OCI-LY3 (cell line): ENCODE measurements around the gene SIVA1.

Experiments
- H2AFZ ChIP-seq: fragments of 200-600, 300-600 bp; shearing (Covaris generic); 2 replicates; pipeline ENCODE4 v1.6.0; 2014; ENCODE audit warnings: antibody characterized with exemption, low read depth, low read length
- H3K27ac ChIP-seq: fragments of 200-600, 300-600 bp; sonication (generic); 2 replicates; pipeline ENCODE4 v1.5.1; 2014; ENCODE audit warnings: mild to moderate bottlenecking, low read length, moderate library complexity, mixed read lengths
- H3K27me3 ChIP-seq: fragments of 200-600, 300-600 bp; sonication (generic); 2 replicates; pipeline ENCODE4 v1.6.1; 2014; ENCODE audit warnings: low read depth, low read length, mixed read lengths
- H3K36me3 ChIP-seq: fragments of 200-600, 300-600 bp; sonication (generic); replicated peaks from 2 replicates; pipeline ENCODE3; 2014; ENCODE audit warnings: low read depth, low read length, mixed read lengths
- H3K4me1 ChIP-seq: fragments of 300-600, 200-600 bp; sonication (generic); 2 replicates; pipeline ENCODE4 v1.6.1; 2014; ENCODE audit warnings: low read length, mixed read lengths
- H3K4me2 ChIP-seq: fragments of 200-600, 300-600 bp; sonication (generic); 2 replicates; pipeline ENCODE4 v1.6.1; 2014; ENCODE audit warnings: low read length, mixed read lengths
- H3K4me3 ChIP-seq: fragments of 300-600, 200-600 bp; sonication (generic); 2 replicates; pipeline ENCODE4 v1.5.1; 2014; ENCODE audit warnings: antibody characterized with exemption, mild to moderate bottlenecking, low read length, moderate library complexity
- H3K79me2 ChIP-seq: fragments of 300-600, 200-600 bp; shearing (Covaris generic); 2 replicates; pipeline ENCODE4 v1.6.1; 2014; ENCODE audit warnings: mild to moderate bottlenecking, low read length, mixed read lengths
- H3K9ac ChIP-seq: fragments of 300-600, 200-600 bp; shearing (Covaris generic); 2 replicates; pipeline ENCODE4 v1.6.0; 2014; ENCODE audit warnings: mild to moderate bottlenecking, low read length, moderate library complexity
- H3K9me3 ChIP-seq: fragments of 200-600, 300-600 bp; shearing (Covaris generic); 2 replicates; pipeline ENCODE4 v1.6.1; 2014; ENCODE audit warnings: low read length, mixed read lengths; ENCODE audit not compliant: insufficient read depth
- H4K20me1 ChIP-seq: fragments of 200-600, 300-600 bp; sonication (generic); 2 replicates; pipeline ENCODE4 v1.6.1; 2016; ENCODE audit warnings: low read length, mixed read lengths; ENCODE audit not compliant: insufficient read depth
- CTCF ChIP-seq: fragments of 200-600, 300-600 bp; sonication (generic); IDR thresholded peaks from 2 replicates; pipeline ENCODE4 v1.5.1; 2014; ENCODE audit warnings: antibody characterized with exemption, low read length, low read depth

Gene SIVA1

GRCh38 chr14:104808456-104808855, 55.5 kb downstream of the SIVA1 start:
- TF ChIP-seq CTCF = no peak
- Histone ChIP-seq H3K9ac (no peak overlapping the region), H3K4me1 (no peaks in the 10 kb centered on the region; the same call in 1 of the 2 replicates), H3K4me2 (no peak overlapping the region), H2AFZ (no peak overlapping the region), H3K79me2 (peaks cover 1% of the 10 kb centered on the region; the same call in 1 of the 2 replicates), H4K20me1 (no peaks in the 10 kb centered on the region), H3K4me3 (no peak overlapping the region), H3K9me3 (no peaks in the 10 kb centered on the region), H3K27ac (no peak overlapping the region), H3K36me3 (no peaks in the 10 kb centered on the region), H3K27me3 (no peaks in the 10 kb centered on the region)
